GM21717 (cell line): ENCODE data around the gene SLC66A1.

Source experiments
- ATAC-seq: cut with Tn5 transposase; IDR thresholded peaks from one replicate; pipeline ENCODE4 v1.9.1; 2021; ENCODE audit warnings: mild to moderate bottlenecking, moderate library complexity; ENCODE audit not compliant: unreplicated experiment

Gene SLC66A1

GRCh38 chr1:19375631-19376400 is 63.7 kb downstream of the SLC66A1 start:
- ATAC-seq = no peak

GRCh38 chr1:19376428-19377372 is 64.6 kb downstream of the SLC66A1 start:
- no peak for ATAC-seq

- ATAC-seq = no peak
These were observed 65.9 kb downstream of the SLC66A1 start for GRCh38 chr1:19377812-19378718.
